ENCODE measurements around the gene EVI5.

Gene EVI5

DNA sequence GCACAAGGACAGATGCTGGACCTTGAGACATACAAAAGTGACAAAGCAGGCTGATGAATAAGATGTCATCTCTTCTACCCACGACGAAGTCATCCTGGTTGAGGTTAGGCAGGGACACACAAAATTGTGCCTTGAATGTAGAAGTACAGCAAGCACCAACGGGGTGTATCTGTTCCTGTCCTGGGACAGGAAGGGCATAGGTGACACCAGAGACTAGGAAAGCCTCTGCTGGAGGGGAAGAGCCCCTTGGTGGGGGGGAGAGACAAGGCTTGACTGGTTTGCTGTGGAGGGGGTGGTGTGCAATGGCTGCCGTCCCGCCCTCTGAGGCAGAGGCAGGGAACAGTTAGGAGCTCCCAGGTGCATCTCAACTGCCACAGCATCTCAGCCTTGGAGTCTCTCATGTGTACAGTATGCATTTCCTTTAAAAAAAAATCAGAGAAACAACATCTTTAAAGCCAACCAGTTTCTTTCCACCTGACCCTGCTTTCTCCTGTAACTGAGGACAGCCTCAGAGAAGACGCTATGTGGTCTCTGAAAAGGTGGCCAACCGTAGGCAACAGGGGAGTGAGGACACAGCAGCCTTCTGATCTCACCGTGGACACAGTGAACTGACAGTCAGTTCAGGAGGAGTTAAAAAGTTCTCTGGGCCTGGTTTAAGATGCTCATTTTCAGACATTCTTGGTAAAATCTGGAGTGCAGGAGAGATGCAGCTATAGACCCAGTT is 280.5 kb downstream of the EVI5 start:
- no peak for DNase-seq

DNA sequence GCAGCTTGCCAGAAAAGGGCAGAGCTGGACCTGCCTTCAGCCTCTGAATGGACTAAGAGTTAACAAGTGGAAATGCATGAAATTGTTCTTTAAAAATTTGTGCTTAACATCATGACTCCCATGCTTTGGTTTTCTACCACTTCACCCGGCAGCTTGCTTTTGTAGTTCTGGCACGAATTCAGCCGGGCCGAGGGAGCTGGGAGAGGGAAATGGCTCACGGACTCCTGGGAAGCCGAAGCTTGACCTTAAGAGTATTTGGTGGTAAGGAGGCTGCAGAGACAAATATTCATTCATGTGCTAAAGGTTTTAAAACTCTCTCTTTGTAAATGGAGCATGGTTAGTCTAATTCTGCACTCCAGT is 281.0 kb downstream of the EVI5 start:
- DNase-seq = no peak

DNA sequence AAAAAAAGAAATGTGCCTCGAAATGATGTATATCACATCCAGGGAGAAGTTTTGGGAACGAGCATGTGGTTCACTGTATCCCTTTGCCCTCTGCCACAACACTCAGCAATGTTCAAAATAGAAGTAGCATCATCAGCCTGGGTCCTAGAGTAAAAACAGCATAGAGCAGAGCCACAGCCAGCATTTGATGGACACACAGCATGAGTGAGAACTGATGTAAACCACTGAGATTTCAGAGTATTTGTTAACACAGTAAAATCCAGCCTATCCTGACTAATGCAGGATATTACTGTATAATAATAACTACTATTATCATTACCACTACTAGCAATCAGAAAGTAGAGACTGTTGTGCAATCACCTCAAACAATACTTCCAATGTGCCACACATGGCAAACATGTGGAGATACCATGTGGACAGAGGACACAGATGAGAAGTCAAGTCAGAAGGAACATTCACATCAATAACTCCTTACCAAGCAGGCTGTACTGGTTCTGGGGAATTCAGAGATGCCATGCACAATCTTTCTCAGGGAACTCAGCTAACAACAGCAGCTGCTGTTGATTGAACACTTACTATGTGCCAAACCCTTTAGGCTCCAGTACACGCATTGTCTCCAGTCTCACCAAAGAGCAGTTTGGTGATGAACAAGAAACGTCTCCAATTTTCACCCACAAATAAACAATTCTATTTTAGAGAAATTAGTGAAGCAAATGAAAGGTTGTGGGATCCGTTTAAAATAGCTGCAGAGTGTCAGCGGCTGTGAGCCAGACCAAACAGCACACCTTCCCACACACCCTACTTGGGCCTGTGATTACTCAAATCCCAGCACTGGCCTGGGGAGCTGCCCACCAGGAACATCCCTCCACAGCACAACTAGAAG is 281.6 kb downstream of the EVI5 start:
- DNase-seq = no peak

DNA sequence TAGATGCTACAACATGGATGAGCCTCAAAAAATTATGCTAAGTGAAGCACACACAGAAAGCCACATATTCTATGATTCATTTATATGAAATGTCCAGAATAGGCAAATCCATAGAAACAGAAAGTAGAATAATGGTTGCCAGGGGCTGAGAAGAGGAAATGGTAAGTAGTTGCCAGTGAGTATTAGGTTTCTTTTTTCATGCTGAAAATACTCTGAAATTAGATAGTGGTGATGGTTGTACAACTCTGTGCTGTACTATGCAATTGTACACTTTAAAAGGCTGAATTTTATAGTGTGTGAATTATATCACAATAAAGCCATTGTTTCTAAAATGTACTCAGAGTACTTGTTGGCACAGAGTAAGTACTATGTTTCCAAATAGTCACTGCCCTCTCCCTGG is 282.7 kb downstream of the EVI5 start:
- DNase-seq = no peak

DNA sequence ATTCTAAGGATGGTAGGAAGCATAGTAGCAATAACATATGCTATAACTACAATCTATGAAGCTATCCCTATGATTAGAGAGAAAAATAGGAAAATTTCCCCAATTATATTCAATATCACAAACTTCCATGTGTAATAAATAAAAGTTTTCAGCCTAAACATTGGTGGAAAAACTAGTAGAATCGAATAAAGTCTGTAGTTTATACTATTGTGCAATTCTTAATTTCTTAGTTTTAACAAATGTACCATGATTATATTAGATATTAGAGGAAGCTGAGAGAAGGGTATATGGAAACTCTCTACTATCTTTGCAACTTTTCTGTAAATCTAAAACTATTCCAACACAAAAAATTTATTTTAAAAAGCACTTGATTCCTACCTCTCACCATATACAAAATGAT is 284.4 kb downstream of the EVI5 start:
- no peak for DNase-seq

DNA sequence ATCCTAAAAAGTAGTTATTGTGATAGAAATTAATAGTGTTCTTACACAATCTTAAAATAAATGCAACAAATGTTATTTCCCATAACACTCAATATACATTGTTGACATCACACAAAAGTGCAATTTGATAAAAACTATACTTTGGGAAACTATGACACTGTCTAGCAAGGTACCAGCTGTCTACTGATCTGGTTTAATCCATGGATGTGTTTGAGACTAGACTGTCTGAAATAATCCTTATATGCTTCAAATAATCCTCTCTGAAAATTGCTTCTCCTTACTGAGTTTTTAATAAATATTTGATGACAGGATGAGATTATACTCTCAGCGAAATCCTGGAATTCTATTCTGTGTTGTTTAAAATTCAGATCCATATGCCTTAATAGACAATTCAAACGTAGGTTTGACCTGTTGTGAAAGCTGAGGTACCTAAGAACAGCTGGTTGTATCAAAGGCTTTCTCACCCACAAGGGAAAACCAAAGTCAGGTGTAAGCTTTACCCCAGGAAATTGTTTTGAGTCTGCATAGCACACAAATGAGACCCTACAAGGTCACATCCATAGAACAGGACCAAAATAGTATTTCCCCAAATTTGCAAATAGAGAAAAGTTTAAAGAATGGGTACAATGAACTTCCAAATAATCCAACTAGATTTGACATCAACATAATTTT is 289.4 kb downstream of the EVI5 start:
- DNase-seq = no peak

DNA sequence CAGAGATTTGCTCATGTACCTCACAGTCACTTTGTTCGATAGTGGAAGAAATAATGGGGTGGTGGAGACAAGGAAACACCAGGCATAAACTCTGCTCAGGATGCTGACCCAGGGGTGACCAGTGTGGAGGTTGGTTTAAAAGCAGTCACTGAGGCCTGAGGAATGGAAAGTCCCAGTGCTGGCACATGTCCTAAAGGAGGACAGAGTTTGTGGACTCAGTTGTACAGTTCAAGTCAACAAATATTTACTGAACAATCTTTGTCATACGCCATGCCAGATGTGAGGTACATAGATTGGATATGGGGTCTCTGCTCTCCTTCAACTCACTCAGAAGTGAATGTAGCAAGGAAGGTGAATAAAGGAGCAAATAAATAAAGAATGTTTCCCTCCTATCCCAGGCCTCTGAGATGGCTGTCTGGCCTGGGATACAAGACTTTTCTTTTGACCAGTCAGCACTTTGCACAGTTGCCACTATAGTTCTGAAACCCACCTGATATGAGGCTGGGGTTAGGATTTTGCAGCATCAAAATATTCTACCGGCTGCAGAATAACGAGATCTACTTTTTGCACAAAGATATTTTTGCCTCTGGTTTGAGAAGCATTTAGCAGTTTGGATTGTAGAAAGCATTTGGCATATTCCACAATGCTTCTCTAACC is 290.3 kb downstream of the EVI5 start:
- no peak for DNase-seq

DNA sequence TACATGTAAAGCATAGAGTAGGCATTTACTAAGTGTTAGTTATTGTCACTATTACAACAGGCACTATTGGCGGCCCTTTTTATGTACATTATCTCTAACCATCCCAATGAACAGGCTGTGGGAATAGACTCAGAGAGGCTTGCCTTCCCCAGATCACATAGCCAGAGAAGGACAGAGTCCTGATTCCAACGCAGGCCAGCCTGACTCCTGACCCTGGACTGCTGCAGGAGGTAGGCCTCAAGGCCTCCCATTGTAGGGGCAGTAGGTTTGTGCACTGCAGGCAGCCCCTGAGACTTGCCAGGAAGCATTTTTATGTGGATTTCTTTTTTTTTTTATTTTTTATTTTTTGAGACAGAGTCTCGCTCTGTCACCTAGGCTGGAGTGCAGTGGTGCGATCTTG is 291.8 kb downstream of the EVI5 start:
- DNase-seq = no peak

DNA sequence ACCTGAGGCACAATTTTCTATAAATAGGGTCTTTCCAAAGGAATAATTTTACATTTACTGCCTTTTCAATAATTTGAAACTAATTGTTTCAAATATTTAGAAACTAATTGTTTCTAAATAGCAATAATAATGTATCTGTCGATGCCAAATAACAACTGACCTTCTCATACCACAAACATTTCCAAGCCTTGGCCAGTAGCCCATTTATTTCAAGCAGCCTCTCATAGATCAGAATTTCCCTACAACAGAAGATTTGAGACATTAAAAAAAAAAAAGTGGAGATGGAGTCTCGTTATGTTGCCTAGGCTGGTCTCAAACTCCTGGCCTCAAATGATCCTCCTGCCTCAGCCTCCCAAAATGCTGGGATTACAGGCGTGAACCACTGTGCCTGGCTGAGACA is 296.1 kb downstream of the EVI5 start:
- no peak for DNase-seq

DNA sequence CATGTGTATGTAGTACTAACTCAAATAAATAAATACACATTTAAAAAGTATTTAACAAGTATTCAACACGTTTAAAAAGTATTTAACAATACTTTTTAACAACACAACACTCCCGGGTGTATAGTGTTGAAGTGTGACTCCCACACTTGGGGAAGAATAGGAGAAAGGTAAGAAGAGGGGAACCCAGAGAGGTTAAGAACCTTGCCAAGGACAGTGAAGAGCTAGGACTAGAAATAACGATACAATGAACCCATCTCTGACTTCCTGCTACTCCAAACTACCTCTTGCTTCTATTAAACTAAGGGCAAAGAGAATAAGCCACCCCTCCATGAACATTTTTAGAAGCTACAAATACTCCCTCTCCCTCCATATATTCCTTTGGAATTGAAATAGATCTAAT is 296.5 kb downstream of the EVI5 start:
- DNase-seq = no peak

DNA sequence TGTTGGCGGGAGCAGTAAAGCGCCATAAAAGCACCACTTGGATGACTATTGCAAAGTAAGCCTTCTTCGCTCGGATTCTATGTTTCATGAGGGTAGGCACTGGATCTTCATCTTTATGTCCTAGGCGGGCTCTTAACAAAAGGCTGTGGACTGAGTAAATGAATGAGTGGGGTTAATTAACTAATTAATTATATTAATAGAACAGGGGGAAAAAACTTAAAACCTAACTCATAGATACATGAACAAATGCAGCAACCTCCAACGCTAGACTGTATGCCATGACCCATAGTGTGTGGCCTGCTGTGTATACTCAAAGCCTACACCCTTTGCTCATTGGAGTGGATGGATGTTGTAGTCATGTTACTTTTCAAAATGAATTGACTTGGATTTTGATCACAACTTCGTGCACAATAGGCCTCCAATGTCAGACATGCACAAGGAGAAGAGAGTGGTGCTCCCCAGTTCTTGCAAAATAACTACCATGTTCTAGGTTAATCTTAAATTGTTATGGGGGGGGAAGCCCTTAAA is 297.8 kb downstream of the EVI5 start:
- no peak for DNase-seq

DNA sequence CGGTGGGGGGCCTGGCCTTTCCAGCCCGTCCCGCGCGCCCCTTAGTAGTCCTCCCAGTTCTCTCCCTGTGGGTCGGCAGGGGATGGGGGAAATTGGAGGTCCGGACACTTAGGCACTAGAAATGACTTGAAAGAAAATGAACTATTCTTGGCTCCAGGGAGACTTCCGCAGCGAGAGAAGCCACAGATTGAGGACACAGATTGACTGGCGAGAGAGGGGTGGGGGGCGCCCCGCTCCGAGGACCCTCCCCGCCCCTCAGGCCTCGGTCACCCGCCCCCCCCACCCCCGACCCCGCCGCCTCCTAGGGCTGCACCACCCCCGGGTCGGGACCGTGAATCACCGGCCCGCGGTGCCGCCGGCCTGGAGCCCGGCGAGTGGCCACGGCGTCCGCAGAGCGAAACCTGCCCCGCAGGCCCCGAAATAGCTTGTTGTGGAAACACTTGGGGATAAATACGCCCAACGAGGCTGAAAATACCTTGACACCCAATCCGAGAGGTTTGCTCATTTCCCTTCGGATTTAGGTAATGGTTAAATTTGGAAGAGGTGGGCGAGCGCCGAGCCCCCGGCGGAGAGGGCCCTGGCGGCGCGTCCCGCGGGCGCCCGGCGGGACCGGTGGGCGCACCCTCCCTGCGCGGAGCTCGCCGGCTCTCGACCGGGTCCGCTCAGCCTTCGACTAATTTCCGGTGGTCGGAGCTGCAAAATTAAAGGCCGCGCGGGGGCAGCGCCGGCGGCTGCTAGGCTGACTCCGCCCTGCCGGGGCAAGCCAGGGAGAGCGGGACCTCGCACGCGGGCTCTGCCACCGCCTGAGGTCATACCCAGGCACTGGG is 298.4 kb downstream of the EVI5 start, which contains the start of gene GFI1:
Gene GFI1 (minus strand): TSS at position 675 of the 827 bp plus-strand sequence. CDS start 3,438 bp downstream, outside the sequence.
- peak; percentile 90 for DNase-seq

DNA sequence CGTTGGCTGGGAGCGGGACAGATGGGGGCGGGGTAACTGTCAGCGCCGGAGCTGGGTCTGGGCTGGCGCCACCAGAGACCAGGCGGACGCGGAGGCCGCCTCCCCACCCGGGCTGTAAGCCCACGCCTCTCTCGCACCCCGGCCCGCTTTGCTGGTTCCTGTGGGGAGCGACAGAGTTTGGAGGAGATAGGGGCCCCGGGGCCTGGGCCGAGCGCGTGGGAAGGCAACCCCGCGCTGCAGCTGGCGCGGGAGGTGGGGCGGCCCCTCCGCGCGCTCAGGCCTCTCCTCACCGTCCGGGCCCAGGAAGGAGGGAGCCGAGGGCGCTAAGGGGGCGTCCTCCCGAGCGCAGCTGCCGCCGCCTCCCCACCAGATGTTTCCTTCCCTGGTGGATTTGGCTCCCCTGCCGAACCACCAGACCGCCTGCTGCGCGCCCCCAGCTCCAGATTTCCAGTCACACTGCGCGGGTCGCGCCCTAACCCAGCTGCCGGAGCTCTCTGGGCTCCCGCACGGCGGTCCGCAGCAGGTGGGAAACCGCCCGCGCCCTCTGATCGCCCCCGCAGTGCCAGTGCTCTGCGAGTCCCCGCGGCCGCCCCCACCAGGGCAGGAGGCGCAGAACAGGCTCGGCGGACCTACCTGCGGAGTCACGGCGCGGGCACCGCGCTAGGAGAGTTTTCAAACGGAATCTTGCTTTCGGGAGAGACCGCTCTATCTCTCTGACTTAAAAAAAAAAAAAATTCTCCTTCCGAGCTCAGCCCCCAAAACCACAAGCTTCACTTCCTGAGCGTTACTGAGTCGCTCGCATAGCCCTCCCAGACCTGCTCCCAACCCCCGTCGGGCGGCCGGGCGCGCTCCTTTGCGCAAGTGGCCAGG is 299.3 kb downstream of the EVI5 start:
- DNase-seq = peak; percentile 94

DNA sequence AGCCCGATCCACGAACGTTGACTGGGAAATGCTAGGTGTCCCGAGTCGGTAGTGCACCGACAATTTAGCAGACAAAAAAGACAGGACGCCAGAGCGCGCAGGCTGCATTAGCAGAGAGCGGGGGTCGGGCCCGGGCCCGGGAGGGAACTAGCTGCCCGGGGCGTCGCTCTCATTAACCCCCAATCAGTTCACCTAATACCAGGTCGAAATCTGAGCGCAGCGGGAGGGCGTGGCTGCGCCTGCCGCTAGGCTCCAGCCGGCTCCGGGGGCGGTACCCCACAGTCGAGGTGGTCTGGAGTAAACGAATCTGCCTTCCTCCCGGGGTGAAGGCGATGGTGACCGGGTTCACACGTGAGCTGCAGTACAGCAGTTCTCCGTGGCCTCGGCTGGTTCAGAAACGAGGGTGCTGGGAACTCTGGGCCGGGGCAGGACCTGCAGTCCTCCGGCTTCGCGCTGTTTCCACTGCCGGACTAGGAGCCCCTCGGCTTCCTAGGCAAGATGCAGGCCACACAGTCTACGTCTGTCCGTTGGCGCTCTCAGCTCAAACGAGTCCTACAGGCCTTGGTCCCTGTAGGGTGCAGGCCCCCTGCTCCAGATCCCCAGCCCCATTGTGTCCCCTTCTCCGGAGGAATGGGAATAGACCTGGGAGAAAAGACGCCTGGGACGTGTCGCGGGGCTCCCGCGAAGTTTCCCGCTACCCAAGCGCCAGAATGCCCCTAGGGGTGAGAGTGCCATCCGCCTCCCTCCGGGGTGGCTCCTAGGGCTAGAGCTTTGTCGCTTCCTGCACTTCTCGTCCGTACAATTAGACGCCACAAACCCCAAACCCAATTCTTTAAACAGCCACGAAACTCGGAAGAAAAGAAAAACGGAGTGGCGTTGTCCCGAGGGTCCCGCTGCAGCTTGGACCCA is 300.2 kb downstream of the EVI5 start:
- peak; percentile 82 for DNase-seq

DNA sequence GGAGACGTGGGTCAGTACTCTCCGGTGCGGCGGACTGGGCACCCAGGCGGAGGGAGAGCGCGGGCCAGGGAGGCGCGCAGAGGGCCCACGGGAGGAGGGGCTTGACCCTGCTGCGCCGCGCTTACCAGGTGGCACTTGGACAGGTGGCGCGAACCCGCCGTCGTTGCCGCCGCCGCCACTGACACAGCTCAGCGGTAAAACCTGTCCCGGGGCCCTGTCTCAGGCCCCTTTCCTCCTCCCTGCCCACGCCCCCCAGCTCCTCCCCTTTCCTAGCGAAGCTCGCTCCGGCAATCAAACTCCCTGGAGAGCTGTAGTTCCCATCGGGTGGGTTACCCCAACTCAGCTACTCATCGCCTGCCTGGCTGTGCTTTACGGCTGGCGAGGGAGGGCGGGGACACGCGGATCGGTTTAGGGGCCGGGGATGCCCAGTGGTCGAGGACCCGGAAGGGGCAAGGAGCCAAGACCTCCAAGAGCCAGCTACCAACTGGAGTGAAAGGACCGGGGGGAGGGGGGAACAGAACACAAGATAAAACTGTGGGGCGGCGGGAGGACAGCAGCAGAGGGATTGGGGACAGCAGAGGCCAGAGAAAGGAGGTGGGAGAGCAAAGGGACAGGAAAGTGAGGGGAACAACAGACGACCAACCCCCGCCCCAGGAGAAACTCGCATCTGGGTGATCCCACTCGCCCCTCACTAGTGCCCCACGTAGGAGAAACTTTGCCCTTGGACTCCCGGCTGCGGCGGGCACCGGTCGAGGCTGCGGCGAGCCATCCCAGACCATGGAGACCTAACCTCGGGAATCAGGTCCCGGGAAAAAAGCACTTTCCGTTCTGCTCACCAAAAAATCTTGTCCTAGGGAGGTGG is 301.1 kb downstream of the EVI5 start:
- DNase-seq = peak; percentile 88

DNA sequence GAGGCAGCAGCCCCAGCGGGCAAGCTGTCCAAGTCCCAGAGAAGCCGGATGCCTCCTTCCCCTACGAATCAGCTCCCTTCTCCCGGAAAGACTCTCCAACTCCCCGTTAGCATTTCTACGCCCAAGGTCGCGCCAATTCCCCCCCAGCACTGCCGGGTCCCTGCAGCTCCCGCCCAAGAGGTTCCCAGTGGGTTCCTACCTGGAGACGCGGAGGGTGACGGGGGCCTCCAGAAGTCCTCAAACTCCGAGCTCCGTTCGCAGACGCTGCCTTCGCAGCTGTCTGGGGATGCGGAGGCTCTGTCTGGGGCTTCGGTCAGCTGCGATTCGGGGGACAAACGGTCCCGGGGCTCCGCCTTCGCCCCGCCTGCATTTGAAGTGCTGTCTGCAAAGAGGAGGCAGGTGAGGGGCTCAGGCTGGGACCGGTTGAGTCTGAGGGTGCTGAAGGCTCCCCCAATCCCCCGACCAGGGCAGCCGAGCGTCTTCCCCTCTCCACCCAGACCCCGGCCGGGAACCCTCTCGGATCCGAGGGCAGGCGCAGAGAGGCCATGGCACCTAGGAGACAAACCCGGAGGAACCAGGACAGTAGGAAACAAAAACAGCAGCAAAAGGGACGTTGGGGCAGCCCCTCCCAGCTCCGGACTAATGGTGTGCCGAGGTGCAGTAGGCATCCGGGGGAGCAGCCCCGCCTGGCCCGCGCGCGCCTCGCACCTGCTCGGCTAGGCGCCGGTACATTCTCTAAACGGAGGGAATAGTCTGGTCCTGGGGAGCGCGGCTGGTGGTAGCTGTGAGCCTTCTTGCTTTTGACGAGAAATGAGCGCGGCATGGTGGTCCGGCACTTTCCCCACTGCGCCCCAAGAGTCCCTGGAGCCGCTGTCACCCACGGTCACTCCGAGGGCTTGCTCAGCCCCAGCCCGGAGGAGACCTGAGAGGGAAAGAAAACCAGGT is 302.0 kb downstream of the EVI5 start:
- peak; percentile 46 for DNase-seq

DNA sequence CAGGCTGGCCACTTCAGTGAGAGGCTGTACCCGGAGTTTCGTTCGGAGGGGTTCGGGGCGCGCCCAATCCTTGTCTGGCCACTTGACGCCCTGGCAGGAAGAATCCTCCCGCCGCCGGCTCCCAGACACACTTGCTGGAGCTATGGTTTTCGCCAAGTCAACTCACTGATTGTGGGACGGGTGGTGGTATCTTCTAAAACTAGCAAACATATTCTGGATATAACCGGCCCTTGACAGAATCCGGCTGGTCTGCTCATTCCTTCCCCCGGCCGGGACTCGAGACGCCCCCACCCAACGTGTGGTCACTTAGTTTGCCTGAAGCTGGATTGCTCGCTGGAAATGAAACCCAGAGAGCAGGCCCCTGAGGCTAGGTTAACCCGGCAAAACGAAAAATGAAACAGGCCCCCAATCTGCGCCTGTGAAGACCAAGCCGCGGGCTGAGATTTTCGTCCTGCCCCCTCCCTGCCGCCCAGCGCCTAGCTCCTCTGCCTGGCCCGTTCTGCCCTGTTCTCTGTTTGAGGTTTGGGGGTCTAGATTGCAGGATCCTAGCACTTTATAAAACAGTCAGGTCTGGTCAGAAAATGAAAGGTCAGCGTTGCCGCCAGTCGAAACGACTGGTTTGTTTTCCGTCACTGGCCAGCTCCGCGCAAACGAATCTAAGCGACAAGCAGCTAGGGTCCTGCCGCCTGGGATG is 302.8 kb downstream of the EVI5 start:
- no peak for DNase-seq
